Fibroblast of lung (primary cell): Measurements from ENCODE around the gene PLCXD1.

ENCODE experiments used
- EZH2 ChIP-seq: IDR thresholded peaks from 2 replicates; pipeline ENCODE4 v1.5.1; 2012; ENCODE audit warnings: low read length, control low read depth, mild to moderate bottlenecking; ENCODE audit errors: missing control alignments
- TF ChIP-seq, protein P1 (sequence below), 2 donors: IDR thresholded peaks in 1 of 2; conservative IDR thresholded peaks in 1 of 2; 1 replicate in 1 of 2; 2 replicates in 1 of 2; pipeline ENCODE4 v1.5.1; 2011 to 2012; ENCODE audit warnings: low read length in 2 of 2, control low read depth in 1 of 2, inconsistent platforms in 1 of 2, low read depth in 1 of 2, mild to moderate bottlenecking in 1 of 2

DNA sequence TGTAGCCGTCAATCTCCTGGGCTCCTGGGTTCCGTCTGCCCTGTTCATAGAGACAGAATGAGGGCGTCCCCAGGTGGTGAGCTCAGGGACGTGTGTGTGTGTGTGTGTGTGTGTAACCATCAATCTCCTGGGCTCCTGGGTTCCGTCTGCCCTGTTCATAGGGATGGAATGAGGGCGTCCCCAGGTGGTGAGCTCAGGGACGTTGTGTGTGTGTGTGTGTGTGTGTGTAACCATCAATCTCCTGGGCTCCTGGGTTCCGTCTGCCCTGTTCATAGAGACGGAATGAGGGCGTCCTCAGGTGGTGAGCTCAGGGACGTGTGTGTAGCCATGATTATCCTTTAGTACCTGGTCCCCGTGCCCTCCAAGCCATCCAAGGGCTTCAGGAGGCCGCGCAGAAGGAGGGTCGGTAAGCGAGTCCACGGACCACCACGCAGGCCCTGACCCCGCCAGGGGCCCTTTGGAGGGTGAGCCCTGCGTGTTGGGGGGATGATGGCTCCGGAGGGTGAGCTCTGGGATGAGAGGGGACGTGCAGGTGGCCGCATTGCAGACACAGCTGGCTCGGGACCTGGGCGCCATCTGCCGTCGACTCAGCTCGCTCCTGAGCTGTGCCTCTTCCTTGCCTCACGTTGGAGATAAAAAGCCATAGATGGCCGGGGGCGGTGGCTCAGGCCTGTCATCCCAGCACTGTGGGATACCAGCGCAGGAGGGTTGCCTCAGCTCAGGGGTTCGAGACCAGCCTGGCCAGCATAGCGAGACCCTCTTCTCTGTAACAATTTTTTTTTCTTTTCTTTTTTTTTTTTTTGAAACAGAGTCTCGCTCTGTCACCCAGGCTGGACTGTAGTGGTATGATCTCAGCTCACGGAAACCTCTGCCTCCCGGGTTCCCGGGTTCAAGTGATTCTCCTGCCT is 42.8 kb downstream of the PLCXD1 start:
- TF ChIP-seq, protein P1, sequence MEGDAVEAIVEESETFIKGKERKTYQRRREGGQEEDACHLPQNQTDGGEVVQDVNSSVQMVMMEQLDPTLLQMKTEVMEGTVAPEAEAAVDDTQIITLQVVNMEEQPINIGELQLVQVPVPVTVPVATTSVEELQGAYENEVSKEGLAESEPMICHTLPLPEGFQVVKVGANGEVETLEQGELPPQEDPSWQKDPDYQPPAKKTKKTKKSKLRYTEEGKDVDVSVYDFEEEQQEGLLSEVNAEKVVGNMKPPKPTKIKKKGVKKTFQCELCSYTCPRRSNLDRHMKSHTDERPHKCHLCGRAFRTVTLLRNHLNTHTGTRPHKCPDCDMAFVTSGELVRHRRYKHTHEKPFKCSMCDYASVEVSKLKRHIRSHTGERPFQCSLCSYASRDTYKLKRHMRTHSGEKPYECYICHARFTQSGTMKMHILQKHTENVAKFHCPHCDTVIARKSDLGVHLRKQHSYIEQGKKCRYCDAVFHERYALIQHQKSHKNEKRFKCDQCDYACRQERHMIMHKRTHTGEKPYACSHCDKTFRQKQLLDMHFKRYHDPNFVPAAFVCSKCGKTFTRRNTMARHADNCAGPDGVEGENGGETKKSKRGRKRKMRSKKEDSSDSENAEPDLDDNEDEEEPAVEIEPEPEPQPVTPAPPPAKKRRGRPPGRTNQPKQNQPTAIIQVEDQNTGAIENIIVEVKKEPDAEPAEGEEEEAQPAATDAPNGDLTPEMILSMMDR (conservative IDR thresholded peaks at IDR 0.05 in 1 of 2, IDR thresholded peaks at IDR 0.05 in 1 of 2; ENCODE audit: low read depth in 1 of 2, low read length in 2 of 2) = no peak
- TF ChIP-seq EZH2 = no peak
